Brain microvascular endothelial cell (primary cell): ENCODE results near the gene VASH2.
A peak's percentile ranks its signal among the peaks of the same experiment; 100 is the strongest.

Experiments used
- DNase-seq: peaks from one replicate; pipeline ENCODE4 v3.0.0-alpha.2; 2020
- H3K27ac ChIP-seq: fragments of 250-450 bp; sonication (Bioruptor Pico); 2 replicates; pipeline ENCODE4 v1.5.1; 2020; ENCODE audit warnings: mild to moderate bottlenecking, moderate library complexity
- H3K27me3 ChIP-seq: fragments of 250-450 bp; sonication (Bioruptor Pico); replicated peaks from 2 replicates; pipeline ENCODE4 v1.5.1; 2020; ENCODE audit warnings: mild to moderate bottlenecking
- H3K36me3 ChIP-seq: fragments of 250-450 bp; sonication (Bioruptor Pico); replicated peaks from 2 replicates; pipeline ENCODE4 v1.5.1; 2020; ENCODE audit warnings: mild to moderate bottlenecking
- H3K4me3 ChIP-seq: 2 replicates; pipeline ENCODE4 v1.5.1; 2011; ENCODE audit warnings: low read depth, mild to moderate bottlenecking, control low read depth, low read length, moderate library complexity
- in situ Hi-C: cut with HindIII; loops from 2 replicates; pipeline ENCODE4 v1.10.0; 2017; ENCODE audit warnings: low sequenced_read_pairs, low pct_ligation_motif_present
- TF ChIP-seq, protein P1 (sequence below): IDR thresholded peaks from 2 replicates; pipeline ENCODE4 v1.5.1; 2011; ENCODE audit warnings: low read depth, mild to moderate bottlenecking, moderate library complexity, low read length, control low read depth, inconsistent platforms; ENCODE audit errors: missing control alignments

VASH2 gene

GRCh38 chr1:212944229-212944901 is 6.0 kb upstream of the VASH2 start:
- no peaks in the 10 kb centered on the region for H3K36me3 ChIP-seq
- TF ChIP-seq, protein P1, sequence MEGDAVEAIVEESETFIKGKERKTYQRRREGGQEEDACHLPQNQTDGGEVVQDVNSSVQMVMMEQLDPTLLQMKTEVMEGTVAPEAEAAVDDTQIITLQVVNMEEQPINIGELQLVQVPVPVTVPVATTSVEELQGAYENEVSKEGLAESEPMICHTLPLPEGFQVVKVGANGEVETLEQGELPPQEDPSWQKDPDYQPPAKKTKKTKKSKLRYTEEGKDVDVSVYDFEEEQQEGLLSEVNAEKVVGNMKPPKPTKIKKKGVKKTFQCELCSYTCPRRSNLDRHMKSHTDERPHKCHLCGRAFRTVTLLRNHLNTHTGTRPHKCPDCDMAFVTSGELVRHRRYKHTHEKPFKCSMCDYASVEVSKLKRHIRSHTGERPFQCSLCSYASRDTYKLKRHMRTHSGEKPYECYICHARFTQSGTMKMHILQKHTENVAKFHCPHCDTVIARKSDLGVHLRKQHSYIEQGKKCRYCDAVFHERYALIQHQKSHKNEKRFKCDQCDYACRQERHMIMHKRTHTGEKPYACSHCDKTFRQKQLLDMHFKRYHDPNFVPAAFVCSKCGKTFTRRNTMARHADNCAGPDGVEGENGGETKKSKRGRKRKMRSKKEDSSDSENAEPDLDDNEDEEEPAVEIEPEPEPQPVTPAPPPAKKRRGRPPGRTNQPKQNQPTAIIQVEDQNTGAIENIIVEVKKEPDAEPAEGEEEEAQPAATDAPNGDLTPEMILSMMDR: no peak
- H3K4me3 ChIP-seq: no peak overlapping the region
- H3K27me3 ChIP-seq: no peaks in the 10 kb centered on the region
- in situ Hi-C loops: no loop called here
- no peak overlapping the region for H3K27ac ChIP-seq
- DNase-seq: no peak

DNA sequence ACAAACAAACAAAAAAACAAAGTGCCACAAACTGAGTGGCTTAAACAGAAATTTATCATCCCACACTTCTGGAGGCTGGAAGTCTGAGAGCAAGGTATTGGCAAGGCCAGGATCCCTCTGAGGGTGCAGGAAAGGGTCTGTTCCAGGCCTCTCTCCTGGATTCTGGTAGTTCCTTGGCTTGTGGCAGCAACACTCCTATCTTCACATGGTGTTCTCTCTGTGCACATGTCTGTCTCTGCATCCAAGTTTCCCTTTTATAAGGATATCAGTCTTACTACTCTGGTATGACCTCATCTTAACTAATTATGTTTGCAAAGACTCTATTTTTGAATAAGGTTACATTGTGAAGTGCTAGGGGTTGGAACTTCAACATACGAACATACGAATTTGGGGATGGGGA is 5.3 kb upstream of the VASH2 start:
- Histone ChIP-seq H3K4me3 (no peak overlapping the region), H3K27ac (no peak overlapping the region), H3K36me3 (no peaks in the 10 kb centered on the region), H3K27me3 (no peaks in the 10 kb centered on the region)
- TF ChIP-seq, protein P1: no peak
- DNase-seq: no peak
- in situ Hi-C loops: no loop called here

- H3K27ac ChIP-seq: no peak overlapping the region
- in situ Hi-C loops: no loop called here
Observed at GRCh38 chr1:212945463-212946160, 4.7 kb upstream of the VASH2 start.

DNA sequence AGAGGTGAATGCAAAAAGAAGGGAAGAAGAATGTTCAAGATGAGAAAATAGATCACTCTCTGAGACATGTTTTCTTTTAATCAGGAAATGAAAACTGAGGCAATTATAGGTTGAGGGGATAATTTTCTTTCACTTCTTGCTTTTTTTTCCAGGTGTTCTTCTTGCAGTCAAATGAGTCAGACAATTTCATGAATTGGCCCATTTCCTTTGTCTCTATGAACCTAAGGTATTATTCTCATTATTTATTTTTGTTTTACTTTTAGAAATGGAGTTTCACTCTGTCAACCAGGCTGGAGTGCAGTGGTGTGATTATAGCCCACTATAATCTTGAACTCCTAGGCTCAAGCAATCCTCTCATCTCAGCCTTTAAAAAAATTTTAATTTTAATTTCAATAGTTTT is 3.5 kb upstream of the VASH2 start:
- DNase-seq: no peak
- Histone ChIP-seq H3K36me3 (no peaks in the 10 kb centered on the region), H3K27me3 (no peaks in the 10 kb centered on the region), H3K4me3 (no peak overlapping the region), H3K27ac (no peak overlapping the region)
- TF ChIP-seq, protein P1: no peak
- in situ Hi-C loops: no loop called here

More at GRCh38 chr1:212945463-212946160, 4.7 kb upstream of the VASH2 start:
- H3K27me3 ChIP-seq: no peaks in the 10 kb centered on the region
- H3K36me3 ChIP-seq: no peaks in the 10 kb centered on the region
- no peak for DNase-seq
- H3K4me3 ChIP-seq: no peak overlapping the region
- TF ChIP-seq, protein P1: no peak

- Histone ChIP-seq H3K27ac (no peak overlapping the region), H3K36me3 (no peaks in the 10 kb centered on the region), H3K4me3 (peak overlapping the region; percentile 71), H3K27me3 (no peaks in the 10 kb centered on the region)
- DNase-seq: no peak
- TF ChIP-seq, protein P1: no peak
- in situ Hi-C loops: no loop called here
Observed at GRCh38 chr1:212949771-212950170, 570 bp upstream of the VASH2 start.
